ENCODE results near the gene TCEAL1. TPM values are rescaled to one million over a fixed set of nuclear protein-coding genes. Genes with fewer than 3 reads are reported as not detected.
"Not testable (repeated sequence)": the region's sequence is repeated elsewhere in the genome, so short reads cannot be mapped to it uniquely, and the experiment has no call there.

The TCEAL1 gene
- total and polyA plus RNA-seq, 8 donors: 2.9 to 183 (median 43.5) TPM

- TF ChIP-seq CTCF (IDR thresholded peaks at IDR 0.05) (no peak), POLR2A (IDR thresholded peaks at IDR 0.05) (no peak), EP300 (IDR thresholded peaks at IDR 0.05) (no peak), POLR2AphosphoS5 (IDR thresholded peaks at IDR 0.05) (no peak)
- Histone ChIP-seq H3K36me3 (no peaks in the 10 kb centered on the region), H3K27me3 (peaks cover 0 to 5% (median 0%) of the 10 kb centered on the region in 3 donors), H3K9me3 (no peaks in the 10 kb centered on the region), H3K4me3 (peak overlapping the region; percentile 59 to 71 (median 66)), H3K27ac (peak overlapping the region; percentile 76 to 93 (median 90)), H3K4me1 (peaks cover 0 to 28% (median 7%) of the 10 kb centered on the region in 4 donors)
- intact Hi-C loops (cut with DNase I; ENCODE audit: low total_unique reads): no loop called here
- 11 to 39% (median 17%) methylated on average over 6 of the region's 6 CpGs for WGBS, 5 donors
- DNase-seq: no peak
Measured at GRCh38 chrX:103630171-103630511, 1.4 kb downstream of the TCEAL1 start.

- WGBS, 5 donors: 78 to 100% (median 90%) methylated on average over 5 of the region's 5 CpGs
- intact Hi-C loops (cut with DNase I; ENCODE audit: low total_unique reads): no loop called here
- Histone ChIP-seq H3K9me3 (no peaks in the 10 kb centered on the region), H3K27ac (no peak overlapping the region), H3K4me3 (peak overlapping the region in 1 of 4 donors; percentile 71), H3K27me3 (peaks cover 0 to 5% (median 0%) of the 10 kb centered on the region in 3 donors), H3K36me3 (no peaks in the 10 kb centered on the region), H3K4me1 (peaks cover 0 to 17% (median 3%) of the 10 kb centered on the region in 4 donors)
- no peak for DNase-seq
- TF ChIP-seq EP300 (IDR thresholded peaks at IDR 0.05) (no peak), CTCF (IDR thresholded peaks at IDR 0.05) (no peak), POLR2A (IDR thresholded peaks at IDR 0.05) (no peak), POLR2AphosphoS5 (IDR thresholded peaks at IDR 0.05) (no peak)
Measured at GRCh38 chrX:103631145-103631544, 2.4 kb downstream of the TCEAL1 start.

GRCh38 chrX:103635436-103635835 is 6.7 kb downstream of the TCEAL1 start:
- Histone ChIP-seq H3K4me3 (no peak overlapping the region), H3K27ac (no peak overlapping the region), H3K36me3 (no peaks in the 10 kb centered on the region), H3K9me3 (no peaks in the 10 kb centered on the region), H3K4me1 (peaks cover 0 to 1% (median under 1%) of the 10 kb centered on the region in 4 donors), H3K27me3 (no peaks in the 10 kb centered on the region)
- no peak for DNase-seq
- intact Hi-C loops (cut with DNase I; ENCODE audit: low total_unique reads): no loop called here
- 50 to 70% (median 56%) methylated on average over 2 of the region's 2 CpGs for WGBS, 5 donors
- no peak for TF ChIP-seq EP300 (IDR thresholded peaks at IDR 0.05)
- no peak for TF ChIP-seq POLR2AphosphoS5 (IDR thresholded peaks at IDR 0.05)
- no peak for TF ChIP-seq CTCF (IDR thresholded peaks at IDR 0.05)
- no peak for TF ChIP-seq POLR2A (IDR thresholded peaks at IDR 0.05)

- 64 to 91% (median 70%) methylated on average over 2 of the region's 2 CpGs for WGBS, 5 donors
- H3K4me3 ChIP-seq: no peak overlapping the region
- no peak for DNase-seq
- TF ChIP-seq EP300 (IDR thresholded peaks at IDR 0.05): no peak
- no peak for TF ChIP-seq CTCF (IDR thresholded peaks at IDR 0.05)
- no peak for TF ChIP-seq POLR2AphosphoS5 (IDR thresholded peaks at IDR 0.05)
- TF ChIP-seq POLR2A (IDR thresholded peaks at IDR 0.05): no peak
- H3K36me3 ChIP-seq: no peaks in the 10 kb centered on the region
- intact Hi-C loops (cut with DNase I; ENCODE audit: low total_unique reads): no loop called here
- H3K27ac ChIP-seq: no peak overlapping the region
- H3K4me1 ChIP-seq: no peaks in the 10 kb centered on the region
- H3K27me3 ChIP-seq: peaks cover 0 to 4% (median 0%) of the 10 kb centered on the region in 3 donors
- no peaks in the 10 kb centered on the region for H3K9me3 ChIP-seq
Measured at GRCh38 chrX:103637604-103638338, 9.0 kb downstream of the TCEAL1 start.

- H3K27ac ChIP-seq; intact Hi-C loops (cut with DNase I; ENCODE audit: low total_unique reads); H3K4me1 ChIP-seq; H3K9me3 ChIP-seq; H3K36me3 ChIP-seq: not testable (repeated sequence)
- 25 to 42% (median 40%) methylated on average over 4 to 6 of the region's 6 CpGs for WGBS, 5 donors
- Histone ChIP-seq H3K27me3 (peaks cover 0 to 12% (median 0%) of the 10 kb centered on the region in 3 donors), H3K4me3 (peak overlapping the region in 1 of 4 donors; percentile 8)
- DNase-seq: peak in 1 of 2 donors; percentile 53
Measured at GRCh38 chrX:103638479-103639346, 9.9 kb downstream of the TCEAL1 start.
